Measurements from ENCODE around the gene SLC37A4. TPM values are rescaled to one million over a fixed set of nuclear protein-coding genes. Genes with fewer than 3 reads are reported as not detected.

Gene SLC37A4
- total and polyA plus RNA-seq, 2 of the 13 experiments (the other 11 are each of a cell fraction or from before 2014, with no cell fraction given) = 43.0 to 56.1 TPM

GRCh38 chr11:118998822-118999221 lies 31.9 kb downstream of the SLC37A4 start:
- WGBS (ENCODE audit: low lambda C conversion rate) = 14% methylated on average over 6 of the region's 6 CpGs
- Histone ChIP-seq H3K27ac (ENCODE audit: extremely low read length, insufficient read depth, low read length) (peak overlapping the region; percentile 56), H2AFZ (ENCODE audit: low read length) (no peak overlapping the region), H3K36me3 (replicated peaks in 1 of 2; ENCODE audit: control insufficient read depth in 1 of 2, insufficient read depth in 2 of 2, low read length in 2 of 2) (peaks cover 6 to 17% of the 10 kb centered on the region in 2 experiments; a peak in 3 of 5 replicates), H3K9me3 (ENCODE audit: low read length) (no peaks in the 10 kb centered on the region), H4K20me1 (ENCODE audit: insufficient read depth, low read length) (no peaks in the 10 kb centered on the region), H3K9ac (ENCODE audit: insufficient read depth, low read depth, low read length) (peak overlapping the region; percentile 74), H3K4me1 (ENCODE audit: insufficient read depth, low read length) (peaks cover 42% of the 10 kb centered on the region), H3K4me3 (replicated peaks in 1 of 3; ENCODE audit: insufficient read depth in 1 of 3, low read depth in 2 of 3, low read length in 3 of 3) (peak overlapping the region; percentile 79 to 91 (median 90)), H3K27me3 (ENCODE audit: control insufficient read depth in 1 of 2, insufficient read depth in 2 of 2, low read length in 2 of 2) (no peaks in the 10 kb centered on the region; a peak in 1 of 5 replicates), H3K4me2 (ENCODE audit: low read depth, low read length) (peak overlapping the region; percentile 80), H3K79me2 (ENCODE audit: insufficient read depth, low read length) (peaks cover 35% of the 10 kb centered on the region)
- in situ Hi-C loops (cut with HindIII; ENCODE audit: extremely low pct_ligation_motif_present, low pct_unique_long_range_greater_than_20kb) (no loop called here), intact Hi-C loops (cut with micrococcal nuclease; ENCODE audit: unreplicated experiment) (loop anchor here (2.0 kb wide), 1 partner anchor 32 kb away; the partner anchor contains the start of gene SLC37A4)
- ChIA-PET POLR2A (interaction anchor here (1.0 to 2.8 kb wide), 9 partner anchors 14 to 208 kb away, joined by 3 to 66 read pairs (median 5); partner anchors contain the start of genes DDX6, HMBS, NLRX1 and RPS25), CTCF (ENCODE audit: low intra/inter-chr PET ratio, low total read pairs) (no interaction called here)
- BruUV-seq (replicated peaks) = no TSS peak
- DNase-seq (ENCODE audit: low spot score) = peak; percentile 81
- peak; percentile 47 for FAIRE-seq
- peak; percentile 54 for ATAC-seq
- peak; percentile 86 for TF ChIP-seq FOSL1 (CRISPR knock-in tag; IDR thresholded peaks at IDR 0.05; ENCODE audit: borderline replicate concordance)
- TF ChIP-seq CCDC6 (CRISPR knock-in tag; IDR thresholded peaks at IDR 0.05) = 0 out of 2 replicates have a peak, but pooled peaks have one; percentile 12
- no peak for TF ChIP-seq ZMAT3 (CRISPR knock-in tag; conservative IDR thresholded peaks at IDR 0.05)
- TF ChIP-seq ZMYM2 (CRISPR knock-in tag; IDR thresholded peaks at IDR 0.05) = no peak
- TF ChIP-seq TEAD3 (CRISPR knock-in tag; optimal IDR thresholded peaks at IDR 0.05; ENCODE audit: borderline replicate concordance) = peak; percentile 93
- TF ChIP-seq EP300 (IDR thresholded peaks at IDR 0.05; ENCODE audit: low read depth in 2 of 2, low read length in 2 of 2) = peak in 1 of 2 experiments; percentile 23; a peak in 1 of 4 replicates
- TF ChIP-seq EP300 (CRISPR knock-in tag; IDR thresholded peaks at IDR 0.05; ENCODE audit: borderline replicate concordance) = no peak
- no peak for TF ChIP-seq ZNF362 (CRISPR knock-in tag; IDR thresholded peaks at IDR 0.05; ENCODE audit: borderline replicate concordance)
- peak; percentile 88 for TF ChIP-seq JUND (CRISPR knock-in tag; IDR thresholded peaks at IDR 0.05)
- peak; percentile 79; the same call in 1 of the 2 replicates for TF ChIP-seq JUNB (CRISPR knock-in tag; IDR thresholded peaks at IDR 0.05; ENCODE audit: borderline replicate concordance)
- TF ChIP-seq NR2F6 (IDR thresholded peaks at IDR 0.05) = no peak
- TF ChIP-seq NR2F6 (CRISPR knock-in tag; IDR thresholded peaks at IDR 0.05) = 0 out of 2 replicates have a peak, but pooled peaks have one; percentile 16
- TF ChIP-seq ATF3 (CRISPR knock-in tag; IDR thresholded peaks at IDR 0.05) = peak; percentile 89
- TF ChIP-seq ATF1 (CRISPR knock-in tag; IDR thresholded peaks at IDR 0.05) = 0 out of 2 replicates have a peak, but pooled peaks have one; percentile 21
- no peak for TF ChIP-seq SP2 (CRISPR knock-in tag; IDR thresholded peaks at IDR 0.05)
- no peak for TF ChIP-seq ZNF512B (CRISPR knock-in tag; IDR thresholded peaks at IDR 0.05; ENCODE audit: borderline replicate concordance)
- TF ChIP-seq ZSCAN20 (CRISPR knock-in tag; IDR thresholded peaks at IDR 0.05; ENCODE audit: borderline replicate concordance) = no peak
- peak; percentile 60 for TF ChIP-seq SAP130 (CRISPR knock-in tag; IDR thresholded peaks at IDR 0.05; ENCODE audit: low read depth)
- TF ChIP-seq GATAD2A (CRISPR knock-in tag; IDR thresholded peaks at IDR 0.05) = peak; percentile 39; the same call in 1 of the 2 replicates
- TF ChIP-seq STAT6 (CRISPR knock-in tag; IDR thresholded peaks at IDR 0.05; ENCODE audit: borderline replicate concordance) = no peak

Measured in HepG2 (cell line).